ENCODE results near the gene QSOX2. TPM values are rescaled to one million over a fixed set of nuclear protein-coding genes. Genes with fewer than 3 reads are reported as not detected.

The QSOX2 gene
- total and polyA plus RNA-seq, 8 donors = 1.5 to 33.5 (median 5.4) TPM

DNA sequence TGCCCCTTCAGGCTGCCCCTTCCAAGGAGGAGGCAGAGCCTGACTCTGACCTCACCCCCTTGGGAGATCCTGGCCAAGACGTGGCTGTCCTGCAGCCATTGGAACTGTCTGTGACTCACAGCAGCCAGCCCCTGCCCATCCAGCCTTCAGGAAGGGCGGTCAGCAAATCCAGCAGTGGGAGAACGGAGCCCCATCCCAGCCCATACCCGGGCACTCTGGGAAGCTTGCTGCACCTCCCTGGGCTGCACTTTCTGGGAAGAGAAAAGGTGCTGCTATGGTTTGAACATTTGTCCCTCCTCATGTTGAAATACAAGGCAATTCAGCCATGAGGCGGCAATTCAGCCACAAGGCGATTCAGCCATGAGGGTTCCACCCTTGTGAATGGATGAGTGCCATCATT lies 33.9 kb upstream of the QSOX2 start:
- intact Hi-C loops (cut with DNase I; ENCODE audit: low total_unique reads) = no loop called here
- TF ChIP-seq POLR2A (IDR thresholded peaks at IDR 0.05) (no peak), EP300 (IDR thresholded peaks at IDR 0.05) (no peak), POLR2AphosphoS5 (IDR thresholded peaks at IDR 0.05) (no peak)
- TF ChIP-seq, protein P1, sequence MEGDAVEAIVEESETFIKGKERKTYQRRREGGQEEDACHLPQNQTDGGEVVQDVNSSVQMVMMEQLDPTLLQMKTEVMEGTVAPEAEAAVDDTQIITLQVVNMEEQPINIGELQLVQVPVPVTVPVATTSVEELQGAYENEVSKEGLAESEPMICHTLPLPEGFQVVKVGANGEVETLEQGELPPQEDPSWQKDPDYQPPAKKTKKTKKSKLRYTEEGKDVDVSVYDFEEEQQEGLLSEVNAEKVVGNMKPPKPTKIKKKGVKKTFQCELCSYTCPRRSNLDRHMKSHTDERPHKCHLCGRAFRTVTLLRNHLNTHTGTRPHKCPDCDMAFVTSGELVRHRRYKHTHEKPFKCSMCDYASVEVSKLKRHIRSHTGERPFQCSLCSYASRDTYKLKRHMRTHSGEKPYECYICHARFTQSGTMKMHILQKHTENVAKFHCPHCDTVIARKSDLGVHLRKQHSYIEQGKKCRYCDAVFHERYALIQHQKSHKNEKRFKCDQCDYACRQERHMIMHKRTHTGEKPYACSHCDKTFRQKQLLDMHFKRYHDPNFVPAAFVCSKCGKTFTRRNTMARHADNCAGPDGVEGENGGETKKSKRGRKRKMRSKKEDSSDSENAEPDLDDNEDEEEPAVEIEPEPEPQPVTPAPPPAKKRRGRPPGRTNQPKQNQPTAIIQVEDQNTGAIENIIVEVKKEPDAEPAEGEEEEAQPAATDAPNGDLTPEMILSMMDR (IDR thresholded peaks at IDR 0.05) = no peak
- 87 to 97% (median 90%) methylated on average over 5 to 6 of the region's 6 CpGs for WGBS, 5 donors
- no peaks in the 10 kb centered on the region for H3K36me3 ChIP-seq
- no peak overlapping the region for H3K27ac ChIP-seq
- H3K4me1 ChIP-seq = peaks cover 7 to 15% (median 10%) of the 10 kb centered on the region in 4 donors
- no peak for DNase-seq
- peaks cover 0 to 73% (median 13%) of the 10 kb centered on the region in 3 donors for H3K27me3 ChIP-seq
- H3K4me3 ChIP-seq = no peak overlapping the region
- H3K9me3 ChIP-seq = peaks cover 0 to 6% (median 0%) of the 10 kb centered on the region in 4 donors

DNA sequence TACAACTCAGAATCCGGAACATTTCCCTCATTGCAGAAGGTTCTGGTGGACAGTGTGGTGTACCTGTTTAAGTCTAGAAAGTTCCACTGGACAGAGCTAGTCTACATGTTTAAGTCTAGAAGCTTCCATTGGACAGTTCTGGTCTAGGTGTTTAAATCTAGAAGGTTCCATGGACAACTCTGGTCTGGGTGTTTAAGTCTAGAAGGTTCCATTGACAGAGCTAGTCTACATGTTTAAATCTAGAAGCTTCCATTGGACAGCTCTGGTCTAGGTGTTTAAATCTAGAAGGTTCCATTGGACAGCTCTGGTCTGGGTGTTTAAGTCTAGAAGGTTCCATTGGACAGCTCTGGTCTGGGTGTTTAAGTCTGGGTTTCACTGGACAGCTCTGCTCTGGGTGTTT lies 33.3 kb upstream of the QSOX2 start:
- H3K9me3 ChIP-seq = peaks cover 0 to 6% (median 0%) of the 10 kb centered on the region in 4 donors

DNA sequence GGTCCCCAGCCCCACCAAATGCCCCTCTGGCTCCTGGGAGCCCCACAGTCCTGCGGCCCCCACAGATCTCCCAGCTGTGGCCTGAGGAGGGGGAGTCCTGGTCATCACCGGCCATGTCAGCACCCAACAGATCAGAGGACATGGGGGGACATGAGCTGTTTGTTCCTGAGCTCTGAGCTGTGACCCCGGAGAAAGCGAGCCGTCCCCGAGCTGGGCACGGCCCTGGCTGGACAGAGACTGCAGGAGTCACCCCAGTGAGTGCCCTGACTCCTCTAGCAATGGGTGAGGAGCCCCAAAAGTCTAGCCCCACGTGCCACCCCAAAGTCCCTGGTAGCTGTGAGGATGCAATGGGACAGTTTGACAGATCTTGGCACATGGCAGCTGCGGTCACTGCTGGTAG lies 32.6 kb upstream of the QSOX2 start:
- H3K4me3 ChIP-seq = no peak overlapping the region
- intact Hi-C loops (cut with DNase I; ENCODE audit: low total_unique reads) = no loop called here
- WGBS, 5 donors = 52 to 88% (median 86%) methylated on average over 2 to 9 of the region's 9 CpGs

More for the DNA sequence above, 33.3 kb upstream of the QSOX2 start:
- Histone ChIP-seq H3K4me1 (peaks cover 7 to 15% (median 10%) of the 10 kb centered on the region in 4 donors), H3K27ac (no peak overlapping the region), H3K4me3 (no peak overlapping the region), H3K36me3 (no peaks in the 10 kb centered on the region), H3K27me3 (peaks cover 0 to 73% (median 15%) of the 10 kb centered on the region in 3 donors)
- DNase-seq = no peak
- intact Hi-C loops (cut with DNase I; ENCODE audit: low total_unique reads) = no loop called here
- TF ChIP-seq, protein P1 (IDR thresholded peaks at IDR 0.05) = no peak
- TF ChIP-seq POLR2A (IDR thresholded peaks at IDR 0.05) = no peak
- TF ChIP-seq EP300 (IDR thresholded peaks at IDR 0.05) = no peak
- no peak for TF ChIP-seq POLR2AphosphoS5 (IDR thresholded peaks at IDR 0.05)
- 83 to 100% (median 88%) methylated on average over 1 of the region's 1 CpG for WGBS, 5 donors

DNA sequence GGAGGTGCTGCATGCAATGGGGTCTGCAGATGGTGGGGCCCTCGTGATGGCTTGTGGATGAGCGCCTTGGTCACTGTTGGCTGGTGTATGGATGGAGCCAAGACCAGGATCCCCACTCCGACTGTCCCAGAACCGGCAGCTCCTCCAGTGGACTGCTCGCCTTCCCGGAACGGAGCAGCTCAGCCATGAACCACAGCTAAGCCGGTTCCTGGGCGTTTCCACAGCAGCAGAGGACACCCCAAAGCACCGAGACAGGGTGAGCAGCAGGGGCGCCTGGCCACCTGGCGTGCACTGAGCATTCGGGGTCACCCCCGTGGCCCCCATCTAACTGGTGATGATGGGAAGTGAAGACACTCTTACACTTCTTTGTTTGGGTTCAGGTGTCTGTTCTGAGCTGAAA lies 32.1 kb upstream of the QSOX2 start:
- no peak for DNase-seq
- intact Hi-C loops (cut with DNase I; ENCODE audit: low total_unique reads) = no loop called here
- Histone ChIP-seq H3K4me3 (no peak overlapping the region), H3K4me1 (peaks cover 0 to 6% (median 0%) of the 10 kb centered on the region in 4 donors), H3K9me3 (peaks cover 0 to 6% (median 0%) of the 10 kb centered on the region in 4 donors), H3K27ac (no peak overlapping the region), H3K27me3 (peaks cover 0 to 71% (median 15%) of the 10 kb centered on the region in 3 donors), H3K36me3 (no peaks in the 10 kb centered on the region)
- TF ChIP-seq, protein P1 (IDR thresholded peaks at IDR 0.05) = no peak
- no peak for TF ChIP-seq POLR2A (IDR thresholded peaks at IDR 0.05)
- TF ChIP-seq EP300 (IDR thresholded peaks at IDR 0.05) = no peak
- no peak for TF ChIP-seq POLR2AphosphoS5 (IDR thresholded peaks at IDR 0.05)
- 86 to 91% (median 90%) methylated on average over 13 to 14 of the region's 14 CpGs for WGBS, 5 donors

More for the DNA sequence above, 32.6 kb upstream of the QSOX2 start:
- no peak for DNase-seq
- Histone ChIP-seq H3K27me3 (peaks cover 0 to 71% (median 15%) of the 10 kb centered on the region in 3 donors), H3K27ac (no peak overlapping the region), H3K4me1 (peaks cover 2 to 10% (median 3%) of the 10 kb centered on the region in 4 donors), H3K9me3 (peaks cover 0 to 6% (median 0%) of the 10 kb centered on the region in 4 donors), H3K36me3 (no peaks in the 10 kb centered on the region)
- TF ChIP-seq POLR2A (IDR thresholded peaks at IDR 0.05) (no peak), POLR2AphosphoS5 (IDR thresholded peaks at IDR 0.05) (no peak), EP300 (IDR thresholded peaks at IDR 0.05) (no peak)
- TF ChIP-seq, protein P1 (IDR thresholded peaks at IDR 0.05) = no peak

Data from stomach (tissue), 9 donors.